Stimulated activated CD4-positive, alpha-beta T cell treated with anti-CD3 and anti-CD28 coated beads, Interleukin-15, amount 100 ng/mL, for 48 hours (primary cell): Measurements from ENCODE around the gene NELL1.

Source experiments
- DNase-seq, 2 donors: peaks; one replicate each; pipeline ENCODE4 v3.0.0-alpha.2; 2020; ENCODE audit warnings: low read depth in 2 of 2

The NELL1 gene

GRCh38 chr11:21343204-21343603, 673.8 kb downstream of the NELL1 start:
- DNase-seq, result no peak

- DNase-seq, result no peak
Measured at GRCh38 chr11:21346361-21346760, 677.0 kb downstream of the NELL1 start.

- DNase-seq, result no peak
Measured at GRCh38 chr11:21350613-21351012, 681.2 kb downstream of the NELL1 start.

- DNase-seq, result no peak
Measured at GRCh38 chr11:21353425-21353824, 684.0 kb downstream of the NELL1 start.

- DNase-seq, result no peak
Measured at GRCh38 chr11:21364866-21365624, 695.7 kb downstream of the NELL1 start.

- DNase-seq, result no peak
Measured at GRCh38 chr11:21369947-21370346, 700.6 kb downstream of the NELL1 start.

- DNase-seq, result no peak
Measured at GRCh38 chr11:21371044-21371443, 701.7 kb downstream of the NELL1 start.

- no peak for DNase-seq
Measured at GRCh38 chr11:21372672-21373071, 703.3 kb downstream of the NELL1 start.

GRCh38 chr11:21374376-21374775, 705.0 kb downstream of the NELL1 start:
- DNase-seq, result no peak

GRCh38 chr11:21385669-21386440, 716.5 kb downstream of the NELL1 start:
- DNase-seq, result no peak

GRCh38 chr11:21390430-21390829, 721.0 kb downstream of the NELL1 start:
- DNase-seq, result no peak

GRCh38 chr11:21396342-21397008, 727.1 kb downstream of the NELL1 start:
- no peak for DNase-seq

GRCh38 chr11:21398195-21398594, 728.8 kb downstream of the NELL1 start:
- DNase-seq, result no peak

- DNase-seq, result no peak
Measured at GRCh38 chr11:21401496-21401895, 732.1 kb downstream of the NELL1 start.

- DNase-seq, result no peak
Measured at GRCh38 chr11:21402274-21402673, 732.9 kb downstream of the NELL1 start.

GRCh38 chr11:21403069-21403468, 733.7 kb downstream of the NELL1 start:
- DNase-seq, result no peak

GRCh38 chr11:21405422-21405821, 736.0 kb downstream of the NELL1 start:
- DNase-seq, result no peak

GRCh38 chr11:21410513-21410912, 741.1 kb downstream of the NELL1 start:
- no peak for DNase-seq

GRCh38 chr11:21411104-21411503, 741.7 kb downstream of the NELL1 start:
- no peak for DNase-seq

GRCh38 chr11:21411597-21411996, 742.2 kb downstream of the NELL1 start:
- DNase-seq, result no peak

GRCh38 chr11:21412652-21413383, 743.4 kb downstream of the NELL1 start:
- DNase-seq, result no peak

- DNase-seq, result no peak
Measured at GRCh38 chr11:21414953-21415352, 745.6 kb downstream of the NELL1 start.
